Activated CD8-positive, alpha-beta T cell treated with anti-CD3 and anti-CD28 coated beads for 36 hours (primary cell): ENCODE data around the gene LRRC75B. TPM values are rescaled to one million over a fixed set of nuclear protein-coding genes. Genes with fewer than 3 reads are reported as not detected.

Experiments
- ATAC-seq: fragments of 200-7000 bp; cut with Tn5 transposase; one replicate; pipeline ENCODE4 v1.10.0; 2021; ENCODE audit warnings: mild to moderate bottlenecking, moderate library complexity
- CTCF ChIA-PET: fragments of 350-600 bp; sonication (Branson Sonifier 250); formaldehyde crosslinking; loops from one replicate; lab custom pipeline; 2021; ENCODE audit warnings: antibody characterized with exemption; lab: Charles Lee
- POLR2A ChIA-PET: fragments of 350-600 bp; sonication (Branson Sonifier 250); formaldehyde crosslinking; loops from one replicate; lab custom pipeline; 2021; ENCODE audit warnings: antibody characterized with exemption; lab: Charles Lee
- DNase-seq: peaks from one replicate; pipeline ENCODE4 v3.0.0-alpha.2; 2020
- H3K27ac Mint-ChIP-seq: one replicate; pipeline ENCODE4 v1.8.0; 2021; ENCODE audit warnings: mild to moderate bottlenecking, mixed read lengths
- H3K27me3 Mint-ChIP-seq: one replicate; pipeline ENCODE4 v1.8.0; 2021; ENCODE audit warnings: mixed read lengths
- H3K36me3 Mint-ChIP-seq: one replicate; pipeline ENCODE4 v1.8.0; 2021; ENCODE audit warnings: low read depth, mixed read lengths
- H3K4me1 Mint-ChIP-seq: one replicate; pipeline ENCODE4 v1.8.0; 2021; ENCODE audit warnings: low read depth, mixed read lengths
- H3K4me3 Mint-ChIP-seq: one replicate; pipeline ENCODE4 v1.8.0; 2021; ENCODE audit warnings: mild to moderate bottlenecking, moderate library complexity, mixed read lengths
- H3K9me3 Mint-ChIP-seq: one replicate; pipeline ENCODE4 v1.8.0; 2021; ENCODE audit warnings: mixed read lengths
- intact Hi-C: fragments of 100-400 bp; cut with micrococcal nuclease; formaldehyde crosslinking; loops from one replicate; pipeline ENCODE4 v1.10.0; 2022
- total RNA-seq, 2 experiments: library from RNA; stranded (reverse); gene quantifications; one replicate each; pipeline ENCODE4 v1.2.3, GENCODE V29; 2021
- TF ChIP-seq, protein P1 (sequence below): fragments of 200-600 bp; IDR thresholded peaks from one replicate; pipeline ENCODE4 v1.8.0; 2022; ENCODE audit warnings: antibody characterized with exemption, mild to moderate bottlenecking

Gene LRRC75B
- total RNA-seq, 2 experiments from 2014 or later, result 1.2 to 1.5 TPM

DNA sequence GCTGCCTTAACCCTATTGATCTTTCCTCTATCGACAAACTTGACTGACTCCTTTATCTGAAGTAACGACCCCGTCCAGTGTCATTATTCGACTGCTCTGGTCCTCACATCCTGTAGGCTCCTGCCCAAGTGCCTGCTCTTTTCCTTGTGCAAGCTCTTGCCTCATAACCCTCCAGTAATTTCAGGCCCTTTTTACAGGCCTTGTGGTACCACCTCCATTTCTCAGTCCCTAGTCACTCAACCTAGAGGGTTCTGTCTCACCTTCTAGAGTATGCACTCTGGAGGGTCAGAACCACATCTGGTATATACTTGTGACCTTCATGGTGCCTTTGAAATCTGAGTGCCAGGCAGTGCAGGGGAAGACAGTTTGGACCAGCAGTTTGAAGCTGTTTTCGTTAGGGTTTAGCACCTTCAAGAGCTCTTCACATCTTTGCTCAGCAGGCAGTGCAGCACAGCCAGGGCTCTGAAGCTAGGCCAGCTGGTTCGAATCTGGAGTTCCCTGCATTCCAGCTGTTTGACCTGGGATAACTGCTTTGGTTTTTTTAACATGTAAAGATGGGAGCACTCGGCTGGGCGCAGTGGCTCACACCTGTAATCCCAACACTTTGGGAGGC lies 25.9 kb downstream of the LRRC75B start:
- TF ChIP-seq, protein P1, sequence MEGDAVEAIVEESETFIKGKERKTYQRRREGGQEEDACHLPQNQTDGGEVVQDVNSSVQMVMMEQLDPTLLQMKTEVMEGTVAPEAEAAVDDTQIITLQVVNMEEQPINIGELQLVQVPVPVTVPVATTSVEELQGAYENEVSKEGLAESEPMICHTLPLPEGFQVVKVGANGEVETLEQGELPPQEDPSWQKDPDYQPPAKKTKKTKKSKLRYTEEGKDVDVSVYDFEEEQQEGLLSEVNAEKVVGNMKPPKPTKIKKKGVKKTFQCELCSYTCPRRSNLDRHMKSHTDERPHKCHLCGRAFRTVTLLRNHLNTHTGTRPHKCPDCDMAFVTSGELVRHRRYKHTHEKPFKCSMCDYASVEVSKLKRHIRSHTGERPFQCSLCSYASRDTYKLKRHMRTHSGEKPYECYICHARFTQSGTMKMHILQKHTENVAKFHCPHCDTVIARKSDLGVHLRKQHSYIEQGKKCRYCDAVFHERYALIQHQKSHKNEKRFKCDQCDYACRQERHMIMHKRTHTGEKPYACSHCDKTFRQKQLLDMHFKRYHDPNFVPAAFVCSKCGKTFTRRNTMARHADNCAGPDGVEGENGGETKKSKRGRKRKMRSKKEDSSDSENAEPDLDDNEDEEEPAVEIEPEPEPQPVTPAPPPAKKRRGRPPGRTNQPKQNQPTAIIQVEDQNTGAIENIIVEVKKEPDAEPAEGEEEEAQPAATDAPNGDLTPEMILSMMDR, result no peak
- Mint-ChIP-seq H3K9me3 (no peaks in the 10 kb centered on the region), H3K4me3 (no peak overlapping the region), H3K4me1 (peaks cover 36% of the 10 kb centered on the region), H3K27me3 (no peaks in the 10 kb centered on the region), H3K36me3 (peaks cover 43% of the 10 kb centered on the region), H3K27ac (peak overlapping the region; percentile 30)
- CTCF ChIA-PET, result no interaction called here
- ATAC-seq (no peak), DNase-seq (no peak)
- POLR2A ChIA-PET, result interaction anchor here (0.6 to 1.8 kb wide), 3 partner anchors 11 to 13 kb away, joined by 3 to 6 read pairs (median 5); partner anchors contain the start of gene SNRPD3
- intact Hi-C loops, result no loop called here

DNA sequence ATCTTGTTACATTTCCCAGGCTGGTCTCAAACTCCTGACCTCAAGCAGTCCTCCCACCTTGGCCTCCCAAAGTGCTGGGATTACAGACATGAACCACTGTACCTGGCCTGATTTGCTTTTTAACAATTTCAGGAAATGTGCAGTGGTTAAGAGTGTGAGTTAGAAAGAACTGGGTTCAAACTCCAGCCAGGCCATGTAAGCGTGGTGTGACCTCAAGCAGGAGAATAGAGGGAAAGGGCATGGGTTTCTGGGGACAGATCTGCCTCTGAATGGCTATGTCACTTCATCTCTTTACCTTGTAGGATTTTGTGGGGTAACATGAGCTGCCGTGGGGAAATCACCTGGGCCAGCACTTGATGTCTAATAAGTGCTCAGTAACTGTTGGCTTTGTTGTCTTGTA lies 27.8 kb downstream of the LRRC75B start:
- Mint-ChIP-seq H3K9me3 (no peaks in the 10 kb centered on the region), H3K4me1 (peaks cover 48% of the 10 kb centered on the region), H3K27me3 (no peaks in the 10 kb centered on the region), H3K36me3 (peaks cover 41% of the 10 kb centered on the region), H3K4me3 (no peak overlapping the region), H3K27ac (peak overlapping the region; percentile 46)
- CTCF ChIA-PET, result no interaction called here
- ATAC-seq, result no peak
- no peak for DNase-seq
- POLR2A ChIA-PET, result interaction anchor here (1.1 to 1.6 kb wide), 2 partner anchors 9 to 11 kb away, joined by 3 to 4 read pairs; partner anchors contain the start of gene GUCD1
- TF ChIP-seq, protein P1, result no peak
- intact Hi-C loops, result no loop called here

DNA sequence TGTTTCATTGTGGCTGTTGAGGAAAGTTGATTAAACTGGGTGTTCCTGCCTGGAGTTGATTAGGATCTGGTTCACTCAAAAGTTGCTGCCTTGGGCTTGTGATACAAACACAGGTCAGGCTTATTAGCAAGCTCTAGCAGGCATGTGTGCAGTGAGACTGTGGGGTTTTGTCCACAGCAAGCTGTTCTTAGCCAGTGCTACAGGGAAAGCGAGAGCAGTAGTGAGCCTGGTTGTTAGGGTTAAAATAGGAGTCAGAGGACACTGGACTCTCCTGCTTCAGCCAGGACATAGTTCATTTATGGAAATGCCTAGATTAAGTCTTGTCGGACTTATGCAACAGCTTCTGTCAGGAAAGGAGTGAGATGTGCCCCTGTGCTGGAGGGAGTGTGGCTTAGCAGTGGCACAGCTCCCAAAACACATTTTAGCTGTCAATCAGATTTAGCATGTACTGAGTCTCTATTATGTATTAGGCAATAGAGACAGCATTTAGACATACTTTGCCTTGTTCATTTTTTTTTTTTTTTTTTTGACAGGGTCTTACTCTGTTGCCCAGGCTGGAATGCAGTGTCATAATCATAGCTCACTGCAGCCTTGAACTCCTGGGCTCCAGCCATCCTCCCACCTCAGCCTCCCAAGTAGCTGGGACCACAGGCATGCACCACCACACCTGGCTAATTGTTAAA lies 28.4 kb downstream of the LRRC75B start:
- POLR2A ChIA-PET, result interaction anchor here (1.1 to 1.6 kb wide), 3 partner anchors 8 to 18 kb away, joined by 3 to 4 read pairs (median 3); partner anchors contain the start of gene GUCD1
- DNase-seq (no peak), ATAC-seq (no peak)
- H3K36me3 Mint-ChIP-seq, result peaks cover 40% of the 10 kb centered on the region
- H3K27me3 Mint-ChIP-seq, result no peaks in the 10 kb centered on the region
- H3K4me1 Mint-ChIP-seq, result peaks cover 51% of the 10 kb centered on the region
- peak overlapping the region; percentile 55 for H3K27ac Mint-ChIP-seq
- CTCF ChIA-PET, result no interaction called here
- H3K4me3 Mint-ChIP-seq, result no peak overlapping the region
- no peaks in the 10 kb centered on the region for H3K9me3 Mint-ChIP-seq
- intact Hi-C loops, result no loop called here
- TF ChIP-seq, protein P1, result no peak

DNA sequence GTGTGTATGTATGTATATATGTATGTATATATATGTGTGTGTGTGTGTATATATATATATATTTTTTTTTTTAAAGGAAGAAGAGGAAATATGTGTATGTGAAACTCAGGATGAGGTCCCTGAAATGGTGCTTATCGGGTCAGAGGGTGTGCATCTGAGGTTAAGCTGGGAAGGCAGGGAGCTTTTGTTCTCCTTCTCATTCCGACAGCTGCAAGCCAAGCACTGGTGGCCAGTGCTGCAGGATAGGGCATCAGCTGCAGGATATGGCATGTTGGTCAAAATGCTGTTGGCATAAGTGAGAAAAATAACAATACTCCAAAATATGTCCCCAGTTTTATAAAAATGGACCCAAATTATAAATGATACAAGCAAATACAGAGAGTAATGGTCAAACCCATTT lies 29.6 kb downstream of the LRRC75B start:
- DNase-seq (no peak), ATAC-seq (no peak)
- intact Hi-C loops, result no loop called here
- TF ChIP-seq, protein P1, result no peak
- no peak overlapping the region for H3K27ac Mint-ChIP-seq
- H3K9me3 Mint-ChIP-seq, result no peaks in the 10 kb centered on the region
- no peaks in the 10 kb centered on the region for H3K27me3 Mint-ChIP-seq
- POLR2A ChIA-PET, result interaction anchor here (1.0 to 1.6 kb wide), 3 partner anchors 9 to 21 kb away, joined by 3 to 4 read pairs (median 3); partner anchors contain the start of gene GUCD1
- CTCF ChIA-PET, result no interaction called here
- peaks cover 63% of the 10 kb centered on the region for H3K4me1 Mint-ChIP-seq
- H3K4me3 Mint-ChIP-seq, result no peak overlapping the region
- H3K36me3 Mint-ChIP-seq, result peaks cover 44% of the 10 kb centered on the region

DNA sequence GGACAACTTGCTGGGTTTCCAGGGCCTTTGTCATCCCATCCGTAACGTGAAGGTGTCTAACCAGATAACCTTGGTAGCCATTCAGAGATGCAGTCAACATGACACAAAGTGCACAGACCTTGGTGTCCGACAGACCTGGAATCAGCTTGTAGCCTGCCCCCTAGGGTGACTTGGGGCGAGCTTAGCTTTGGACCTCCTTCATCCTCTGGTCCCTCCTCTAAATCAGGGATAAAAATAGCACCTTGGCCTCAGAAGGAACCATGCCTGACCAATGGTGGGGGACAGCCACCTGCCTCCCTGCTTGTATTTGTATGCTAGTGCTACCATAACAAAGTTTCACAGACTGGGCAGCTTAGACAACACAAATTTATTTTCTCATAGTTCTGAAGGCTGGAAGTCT lies 33.4 kb downstream of the LRRC75B start:
- Mint-ChIP-seq H3K9me3 (no peaks in the 10 kb centered on the region), H3K4me3 (no peak overlapping the region), H3K4me1 (peaks cover 58% of the 10 kb centered on the region), H3K27me3 (no peaks in the 10 kb centered on the region), H3K36me3 (peaks cover 49% of the 10 kb centered on the region), H3K27ac (peak overlapping the region; percentile 52)
- intact Hi-C loops, result no loop called here
- no peak for ATAC-seq
- ChIA-PET POLR2A (interaction anchor here (1.0 kb wide), 1 partner anchor 14 kb away, joined by 4 read pairs; no protein-coding TSS in a partner anchor), CTCF (interaction anchor here (1.2 kb wide), 1 partner anchor 34 kb away, joined by 3 read pairs; no protein-coding TSS in a partner anchor)
- DNase-seq, result no peak
- TF ChIP-seq, protein P1, result no peak
